ENCODE data around the gene CPNE4. TPM values are rescaled to one million over a fixed set of nuclear protein-coding genes. Genes with fewer than 3 reads are reported as not detected.

CPNE4 gene
- total RNA-seq, 2 experiments from 2014 or later, result not detected

GRCh38 chr3:131716007-131716406, 318.8 kb downstream of the CPNE4 start:
- no peak for DNase-seq
- H3K4me3 Mint-ChIP-seq, result no peak overlapping the region
- H3K36me3 Mint-ChIP-seq (ENCODE audit: low read depth), result no peaks in the 10 kb centered on the region
- H3K27ac Mint-ChIP-seq, result no peak overlapping the region
- no peaks in the 10 kb centered on the region for H3K9me3 Mint-ChIP-seq
- peaks cover 2% of the 10 kb centered on the region for H3K27me3 Mint-ChIP-seq
- peaks cover 2% of the 10 kb centered on the region for H3K4me1 Mint-ChIP-seq
- CTCF ChIA-PET, result no interaction called here
- POLR2A ChIA-PET, result no interaction called here

- Mint-ChIP-seq H3K4me3 (no peak overlapping the region), H3K27me3 (peaks cover 4% of the 10 kb centered on the region), H3K27ac (no peak overlapping the region), H3K9me3 (no peaks in the 10 kb centered on the region), H3K36me3 (ENCODE audit: low read depth) (no peaks in the 10 kb centered on the region), H3K4me1 (peaks cover 2% of the 10 kb centered on the region)
- POLR2A ChIA-PET, result no interaction called here
- no peak for DNase-seq
- CTCF ChIA-PET, result no interaction called here
Observed at GRCh38 chr3:131714585-131715220, 320.1 kb downstream of the CPNE4 start.

GRCh38 chr3:131713416-131714123, 321.2 kb downstream of the CPNE4 start:
- H3K27me3 Mint-ChIP-seq, result peaks cover 2% of the 10 kb centered on the region
- H3K27ac Mint-ChIP-seq, result no peak overlapping the region
- no peak for DNase-seq
- H3K36me3 Mint-ChIP-seq (ENCODE audit: low read depth), result no peaks in the 10 kb centered on the region
- CTCF ChIA-PET, result no interaction called here
- no peaks in the 10 kb centered on the region for H3K9me3 Mint-ChIP-seq
- POLR2A ChIA-PET, result no interaction called here
- H3K4me1 Mint-ChIP-seq, result peaks cover 2% of the 10 kb centered on the region
- no peak overlapping the region for H3K4me3 Mint-ChIP-seq

- peaks cover 2% of the 10 kb centered on the region for H3K4me1 Mint-ChIP-seq
- no peaks in the 10 kb centered on the region for H3K36me3 Mint-ChIP-seq (ENCODE audit: low read depth)
- ChIA-PET CTCF (no interaction called here), POLR2A (no interaction called here)
- H3K4me3 Mint-ChIP-seq, result no peak overlapping the region
- no peak overlapping the region for H3K27ac Mint-ChIP-seq
- DNase-seq, result no peak
- no peaks in the 10 kb centered on the region for H3K9me3 Mint-ChIP-seq
- H3K27me3 Mint-ChIP-seq, result peaks cover 6% of the 10 kb centered on the region
Observed at GRCh38 chr3:131712662-131713061, 322.2 kb downstream of the CPNE4 start.

- ChIA-PET POLR2A (no interaction called here), CTCF (no interaction called here)
- H3K4me1 Mint-ChIP-seq, result peaks cover 2% of the 10 kb centered on the region
Observed at GRCh38 chr3:131711114-131711768, 323.6 kb downstream of the CPNE4 start.

GRCh38 chr3:131708241-131708640, 326.6 kb downstream of the CPNE4 start:
- Mint-ChIP-seq H3K27me3 (peaks cover 15% of the 10 kb centered on the region), H3K27ac (no peak overlapping the region), H3K9me3 (no peaks in the 10 kb centered on the region), H3K4me1 (no peaks in the 10 kb centered on the region), H3K4me3 (no peak overlapping the region), H3K36me3 (ENCODE audit: low read depth) (no peaks in the 10 kb centered on the region)
- no peak for DNase-seq
- CTCF ChIA-PET, result no interaction called here
- POLR2A ChIA-PET, result no interaction called here

More at GRCh38 chr3:131711114-131711768, 323.6 kb downstream of the CPNE4 start:
- no peak overlapping the region for H3K4me3 Mint-ChIP-seq
- no peaks in the 10 kb centered on the region for H3K9me3 Mint-ChIP-seq
- no peaks in the 10 kb centered on the region for H3K36me3 Mint-ChIP-seq (ENCODE audit: low read depth)
- H3K27me3 Mint-ChIP-seq, result peaks cover 8% of the 10 kb centered on the region
- no peak for DNase-seq
- H3K27ac Mint-ChIP-seq, result no peak overlapping the region

- no peak for DNase-seq
- CTCF ChIA-PET, result no interaction called here
- H3K27me3 Mint-ChIP-seq, result peaks cover 13% of the 10 kb centered on the region
- no peak overlapping the region for H3K4me3 Mint-ChIP-seq
- H3K9me3 Mint-ChIP-seq, result no peaks in the 10 kb centered on the region
- POLR2A ChIA-PET, result no interaction called here
- H3K27ac Mint-ChIP-seq, result no peak overlapping the region
- H3K4me1 Mint-ChIP-seq, result no peaks in the 10 kb centered on the region
- H3K36me3 Mint-ChIP-seq (ENCODE audit: low read depth), result no peaks in the 10 kb centered on the region
Observed at GRCh38 chr3:131705558-131706051, 329.2 kb downstream of the CPNE4 start.

- POLR2A ChIA-PET, result no interaction called here
- Mint-ChIP-seq H3K9me3 (no peaks in the 10 kb centered on the region), H3K27ac (no peak overlapping the region), H3K36me3 (ENCODE audit: low read depth) (no peaks in the 10 kb centered on the region), H3K4me1 (no peaks in the 10 kb centered on the region), H3K27me3 (peaks cover 13% of the 10 kb centered on the region), H3K4me3 (no peak overlapping the region)
- no peak for DNase-seq
- CTCF ChIA-PET, result no interaction called here
Observed at GRCh38 chr3:131705099-131705498, 329.7 kb downstream of the CPNE4 start.

- ChIA-PET CTCF (no interaction called here), POLR2A (no interaction called here)
- no peaks in the 10 kb centered on the region for H3K36me3 Mint-ChIP-seq (ENCODE audit: low read depth)
- no peaks in the 10 kb centered on the region for H3K9me3 Mint-ChIP-seq
- no peak for DNase-seq
- no peak overlapping the region for H3K4me3 Mint-ChIP-seq
- peaks cover 13% of the 10 kb centered on the region for H3K27me3 Mint-ChIP-seq
- no peaks in the 10 kb centered on the region for H3K4me1 Mint-ChIP-seq
- H3K27ac Mint-ChIP-seq, result no peak overlapping the region
Observed at GRCh38 chr3:131704098-131704497, 330.7 kb downstream of the CPNE4 start.

- H3K4me1 Mint-ChIP-seq, result no peaks in the 10 kb centered on the region
- DNase-seq, result no peak
- H3K27me3 Mint-ChIP-seq, result peaks cover 8% of the 10 kb centered on the region
- POLR2A ChIA-PET, result no interaction called here
- CTCF ChIA-PET, result no interaction called here
- no peaks in the 10 kb centered on the region for H3K36me3 Mint-ChIP-seq (ENCODE audit: low read depth)
- H3K27ac Mint-ChIP-seq, result no peak overlapping the region
- H3K9me3 Mint-ChIP-seq, result no peaks in the 10 kb centered on the region
- no peak overlapping the region for H3K4me3 Mint-ChIP-seq
Observed at GRCh38 chr3:131702146-131702545, 332.7 kb downstream of the CPNE4 start.

- Mint-ChIP-seq H3K27me3 (peaks cover 8% of the 10 kb centered on the region), H3K36me3 (ENCODE audit: low read depth) (no peaks in the 10 kb centered on the region), H3K27ac (no peak overlapping the region), H3K9me3 (no peaks in the 10 kb centered on the region), H3K4me3 (no peak overlapping the region), H3K4me1 (no peaks in the 10 kb centered on the region)
- no peak for DNase-seq
- ChIA-PET POLR2A (no interaction called here), CTCF (no interaction called here)
Observed at GRCh38 chr3:131701153-131701770, 333.6 kb downstream of the CPNE4 start.

GRCh38 chr3:131699001-131699400, 335.8 kb downstream of the CPNE4 start:
- Mint-ChIP-seq H3K27ac (no peak overlapping the region), H3K4me3 (no peak overlapping the region), H3K9me3 (no peaks in the 10 kb centered on the region), H3K36me3 (ENCODE audit: low read depth) (no peaks in the 10 kb centered on the region), H3K27me3 (peaks cover 4% of the 10 kb centered on the region), H3K4me1 (no peaks in the 10 kb centered on the region)
- DNase-seq, result no peak
- POLR2A ChIA-PET, result no interaction called here
- CTCF ChIA-PET, result interaction anchor here (0.7 kb wide), 1 partner anchor 201 kb away, joined by 3 read pairs; no protein-coding TSS in a partner anchor

- DNase-seq, result no peak
- Mint-ChIP-seq H3K4me3 (no peak overlapping the region), H3K9me3 (no peaks in the 10 kb centered on the region), H3K4me1 (no peaks in the 10 kb centered on the region), H3K27me3 (peaks cover 13% of the 10 kb centered on the region), H3K36me3 (ENCODE audit: low read depth) (no peaks in the 10 kb centered on the region), H3K27ac (no peak overlapping the region)
- ChIA-PET CTCF (no interaction called here), POLR2A (no interaction called here)
Observed at GRCh38 chr3:131694376-131694775, 340.4 kb downstream of the CPNE4 start.
